ENCODE measurements around the gene AKAP12. TPM values are rescaled to one million over a fixed set of nuclear protein-coding genes. Genes with fewer than 3 reads are reported as not detected.

Gene AKAP12
- total and polyA plus RNA-seq, 12 donors = 5.7 to 43.3 (median 12.2) TPM

GRCh38 chr6:151390276-151390850 is 150.6 kb downstream of the AKAP12 start:
- Histone ChIP-seq H3K27ac (peak overlapping the region; percentile 94 to 100 (median 100)), H3K9me3 (no peaks in the 10 kb centered on the region), H3K4me1 (peaks cover 12 to 61% (median 52%) of the 10 kb centered on the region in 9 donors), H3K27me3 (no peaks in the 10 kb centered on the region), H3K36me3 (peaks cover 0 to 8% (median 0%) of the 10 kb centered on the region in 9 donors), H3K4me3 (peak overlapping the region; percentile 81 to 100 (median 96))
- DNase-seq = peak; percentile 97 to 98
- 0% methylated on average over 49 to 79 of the region's 79 CpGs for WGBS, 2 donors
- ATAC-seq = peak; percentile 91 to 98 (median 92)
- TF ChIP-seq CTCF (IDR thresholded peaks at IDR 0.05) = peak in 1 of 9 donors; percentile 21
- intact Hi-C loops (cut with DNase I) = loop anchor here in 5 of 10 donors (2.0 to 5.0 kb wide), 2 partner anchors 62 kb away; partner anchors contain the start of gene RMND1 (in 5 of the 5)

GRCh38 chr6:151390851-151391470 is 151.2 kb downstream of the AKAP12 start:
- H3K27me3 ChIP-seq = no peaks in the 10 kb centered on the region
- peak in 1 of 9 donors; percentile 14 for TF ChIP-seq CTCF (IDR thresholded peaks at IDR 0.05)
- peaks cover 0 to 12% (median 0%) of the 10 kb centered on the region in 9 donors for H3K36me3 ChIP-seq
- H3K27ac ChIP-seq = peak overlapping the region; percentile 94 to 100 (median 100)
- peak; percentile 25 to 56 (median 42) for ATAC-seq
- WGBS, 2 donors = 0 to 1% methylated on average over 20 to 68 of the region's 78 CpGs
- intact Hi-C loops (cut with DNase I) = loop anchor here in 5 of 10 donors (2.0 to 5.0 kb wide), 2 partner anchors 61 to 62 kb away; partner anchors contain the start of gene RMND1 (in 5 of the 5)
- peak overlapping the region; percentile 81 to 100 (median 96) for H3K4me3 ChIP-seq
- H3K4me1 ChIP-seq = peaks cover 12 to 63% (median 54%) of the 10 kb centered on the region in 9 donors
- peak; percentile 85 to 87 for DNase-seq
- H3K9me3 ChIP-seq = no peaks in the 10 kb centered on the region

- no peaks in the 10 kb centered on the region for H3K27me3 ChIP-seq
- H3K4me3 ChIP-seq = peak within 1 kb of the TSS; percentile 81 to 100 (median 96)
- H3K27ac ChIP-seq = peak within 1 kb of the TSS; percentile 94 to 100 (median 100)
- 1% methylated on average over 40 to 54 of the region's 57 CpGs for WGBS, 2 donors
- DNase-seq = peak; percentile 71 to 72
- intact Hi-C loops (cut with DNase I) = loop anchor here in 5 of 10 donors (2.0 to 5.0 kb wide), 2 partner anchors 61 kb away; partner anchors contain the start of gene RMND1 (in 5 of the 5)
- peak in 7 of 8 donors; percentile 3 to 13 (median 5) for ATAC-seq
- peaks cover 0 to 14% (median 0%) of the 10 kb centered on the region in 9 donors for H3K36me3 ChIP-seq
- no peaks in the 10 kb centered on the region for H3K9me3 ChIP-seq
- H3K4me1 ChIP-seq = peaks cover 12 to 71% (median 62%) of the 10 kb centered on the region in 9 donors
- no peak for TF ChIP-seq CTCF (IDR thresholded peaks at IDR 0.05)
These were observed 152.0 kb downstream of the AKAP12 start, which contains the start of gene ZBTB2 for GRCh38 chr6:151391471-151392413. Gene ZBTB2, minus strand, starts transcription at chr6:151391559. Its CDS starts 17,922 bp downstream, at chr6:151373637.

Data from heart right ventricle (tissue), 16 donors.